ENCODE measurements around the gene RSRP1. TPM values are rescaled to one million over a fixed set of nuclear protein-coding genes. Genes with fewer than 3 reads are reported as not detected.

The RSRP1 gene
- total RNA-seq, 1 donor from 2014 or later, result 92.9 TPM

DNA sequence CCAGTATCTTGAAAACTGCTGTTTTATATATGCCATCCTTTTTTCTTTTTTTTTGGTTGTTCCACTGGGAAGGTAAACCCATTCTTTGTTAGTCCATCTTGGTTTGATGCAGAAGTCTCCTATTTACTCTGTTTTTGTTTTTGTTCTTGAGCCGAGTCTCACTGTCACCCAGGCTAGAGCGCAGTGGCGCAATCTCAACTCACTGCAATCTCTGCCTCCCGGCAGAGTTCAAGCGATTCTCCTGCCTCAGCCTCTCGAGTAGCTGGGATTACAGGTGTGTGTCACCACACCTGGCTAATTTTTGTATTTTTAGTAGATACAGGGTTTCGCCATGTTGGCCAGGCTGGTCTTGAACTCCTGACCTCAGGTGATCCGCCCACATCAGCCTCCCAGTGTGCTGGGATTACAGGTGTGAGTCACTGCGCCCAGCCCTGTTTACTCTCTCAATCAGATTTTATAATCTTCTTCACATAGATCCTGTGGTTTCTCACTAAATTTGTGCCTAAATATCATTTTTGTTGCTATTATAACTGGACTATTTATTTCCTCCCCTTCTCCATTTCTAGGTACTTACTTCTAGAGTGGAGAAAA is 27.5 kb downstream of the RSRP1 start:
- H3K36me3 ChIP-seq (ENCODE audit: control insufficient read depth, insufficient read depth, low read length), result peaks cover 2% of the 10 kb centered on the region
- no peak overlapping the region for H3K4me3 ChIP-seq (ENCODE audit: low read depth, low read length)
- DNase-seq (ENCODE audit: low read depth) (no peak), FAIRE-seq (no peak)
- TF ChIP-seq, protein P1, sequence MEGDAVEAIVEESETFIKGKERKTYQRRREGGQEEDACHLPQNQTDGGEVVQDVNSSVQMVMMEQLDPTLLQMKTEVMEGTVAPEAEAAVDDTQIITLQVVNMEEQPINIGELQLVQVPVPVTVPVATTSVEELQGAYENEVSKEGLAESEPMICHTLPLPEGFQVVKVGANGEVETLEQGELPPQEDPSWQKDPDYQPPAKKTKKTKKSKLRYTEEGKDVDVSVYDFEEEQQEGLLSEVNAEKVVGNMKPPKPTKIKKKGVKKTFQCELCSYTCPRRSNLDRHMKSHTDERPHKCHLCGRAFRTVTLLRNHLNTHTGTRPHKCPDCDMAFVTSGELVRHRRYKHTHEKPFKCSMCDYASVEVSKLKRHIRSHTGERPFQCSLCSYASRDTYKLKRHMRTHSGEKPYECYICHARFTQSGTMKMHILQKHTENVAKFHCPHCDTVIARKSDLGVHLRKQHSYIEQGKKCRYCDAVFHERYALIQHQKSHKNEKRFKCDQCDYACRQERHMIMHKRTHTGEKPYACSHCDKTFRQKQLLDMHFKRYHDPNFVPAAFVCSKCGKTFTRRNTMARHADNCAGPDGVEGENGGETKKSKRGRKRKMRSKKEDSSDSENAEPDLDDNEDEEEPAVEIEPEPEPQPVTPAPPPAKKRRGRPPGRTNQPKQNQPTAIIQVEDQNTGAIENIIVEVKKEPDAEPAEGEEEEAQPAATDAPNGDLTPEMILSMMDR (IDR thresholded peaks at IDR 0.05; ENCODE audit: insufficient read depth, low read length, severe bottlenecking), result no peak
- H3K27me3 ChIP-seq (ENCODE audit: control insufficient read depth, insufficient read depth, low read length), result no peaks in the 10 kb centered on the region

DNA sequence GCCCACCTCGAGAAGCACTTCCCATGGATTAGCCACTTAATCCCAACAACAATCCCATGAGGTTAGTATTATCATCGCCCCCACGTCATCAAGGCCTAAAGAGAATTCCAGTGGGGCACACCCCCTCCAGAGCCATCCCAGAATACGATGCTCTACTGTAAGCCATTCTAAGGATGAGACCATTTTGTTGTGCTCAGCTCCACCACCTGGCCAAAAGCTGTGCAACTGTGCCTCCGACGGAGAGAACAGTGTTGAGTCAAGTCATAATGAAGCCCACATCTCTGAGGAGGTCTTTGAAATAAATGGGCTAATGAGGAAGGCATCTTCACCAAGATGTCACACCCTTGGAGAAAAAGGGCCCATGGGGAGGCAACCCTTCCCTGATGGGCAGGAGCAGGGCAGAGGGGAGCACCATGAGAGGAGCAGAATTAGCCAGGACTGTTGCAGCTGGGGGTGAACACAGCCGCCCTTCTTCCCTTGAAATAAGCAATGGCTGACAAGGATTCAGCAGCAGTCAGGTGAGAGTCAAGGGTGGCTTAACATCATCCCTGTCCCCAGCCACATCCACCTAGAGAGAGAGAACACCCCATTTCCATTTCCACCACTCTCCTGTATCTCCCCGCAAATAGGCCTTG is 29.5 kb downstream of the RSRP1 start:
- DNase-seq (ENCODE audit: low read depth), result no peak
- H3K4me3 ChIP-seq (ENCODE audit: low read depth, low read length), result no peak overlapping the region
- H3K36me3 ChIP-seq (ENCODE audit: control insufficient read depth, insufficient read depth, low read length), result no peaks in the 10 kb centered on the region
- no peak for FAIRE-seq
- TF ChIP-seq, protein P1 (IDR thresholded peaks at IDR 0.05; ENCODE audit: insufficient read depth, low read length, severe bottlenecking), result no peak
- H3K27me3 ChIP-seq (ENCODE audit: control insufficient read depth, insufficient read depth, low read length), result no peaks in the 10 kb centered on the region

DNA sequence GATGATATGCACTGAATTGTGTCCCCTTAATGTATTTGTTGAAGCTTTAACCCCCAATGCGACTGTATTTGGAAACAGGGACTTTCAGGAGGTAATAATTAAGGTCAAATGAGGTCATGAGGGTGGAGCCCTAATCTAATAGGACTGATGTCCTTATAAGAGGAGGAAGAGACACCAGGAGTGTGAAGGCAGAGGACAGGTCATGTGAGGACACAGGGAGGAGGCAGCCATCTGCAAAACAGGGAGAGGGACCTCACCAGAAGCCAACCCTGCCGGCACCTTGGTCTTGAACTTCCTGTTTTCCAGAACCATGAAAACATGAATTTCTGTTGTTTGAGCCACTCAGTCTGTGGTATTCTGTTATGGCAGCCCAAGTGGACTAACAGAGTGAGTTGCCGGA is 30.2 kb downstream of the RSRP1 start:
- TF ChIP-seq, protein P1 (IDR thresholded peaks at IDR 0.05; ENCODE audit: insufficient read depth, low read length, severe bottlenecking), result no peak
- H3K4me3 ChIP-seq (ENCODE audit: low read depth, low read length), result no peak overlapping the region
- FAIRE-seq (no peak), DNase-seq (ENCODE audit: low read depth) (no peak)
- no peaks in the 10 kb centered on the region for H3K27me3 ChIP-seq (ENCODE audit: control insufficient read depth, insufficient read depth, low read length)
- H3K36me3 ChIP-seq (ENCODE audit: control insufficient read depth, insufficient read depth, low read length), result no peaks in the 10 kb centered on the region

DNA sequence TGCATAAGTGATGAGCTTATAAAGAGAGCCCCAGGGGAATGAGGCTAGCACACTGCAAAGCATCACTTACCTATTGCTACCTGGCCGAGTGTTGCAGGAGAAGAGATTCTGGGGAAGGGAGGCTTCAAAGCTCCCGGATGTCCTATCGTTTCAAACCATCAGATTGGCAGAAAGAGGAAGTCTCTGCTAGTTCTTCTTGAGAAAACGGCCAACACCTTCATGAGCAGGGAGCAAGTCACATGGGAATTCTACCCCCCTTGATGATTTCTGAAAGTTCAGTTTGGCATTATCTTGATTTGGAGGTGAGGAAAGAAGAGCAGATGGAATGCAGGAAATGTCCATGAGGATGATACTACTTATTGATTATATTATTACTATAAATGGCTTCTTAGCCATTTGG is 31.1 kb downstream of the RSRP1 start:
- H3K4me3 ChIP-seq (ENCODE audit: low read depth, low read length), result no peak overlapping the region
- no peaks in the 10 kb centered on the region for H3K27me3 ChIP-seq (ENCODE audit: control insufficient read depth, insufficient read depth, low read length)
- DNase-seq (ENCODE audit: low read depth) (no peak), FAIRE-seq (no peak)
- TF ChIP-seq, protein P1 (IDR thresholded peaks at IDR 0.05; ENCODE audit: insufficient read depth, low read length, severe bottlenecking), result no peak
- no peaks in the 10 kb centered on the region for H3K36me3 ChIP-seq (ENCODE audit: control insufficient read depth, insufficient read depth, low read length)

DNA sequence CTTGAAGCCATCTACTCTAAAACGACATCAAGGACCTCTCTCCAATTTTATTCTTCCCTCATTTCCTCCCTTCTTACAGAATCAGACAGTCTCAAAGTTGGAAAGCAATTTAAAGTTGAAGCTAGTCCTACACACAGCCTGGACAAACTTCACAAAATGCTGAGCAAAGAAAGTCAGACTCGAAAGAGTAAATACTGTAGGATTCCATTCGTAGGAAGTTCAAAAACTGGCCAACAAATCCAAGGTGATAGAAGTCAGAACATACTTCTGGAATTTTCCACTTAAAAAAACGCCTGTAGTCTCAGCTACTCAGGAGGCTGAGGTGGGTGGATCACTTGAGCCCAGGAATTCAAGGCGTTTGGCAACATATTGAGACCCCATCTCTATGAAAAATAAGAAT is 34.5 kb downstream of the RSRP1 start:
- TF ChIP-seq, protein P1 (IDR thresholded peaks at IDR 0.05; ENCODE audit: insufficient read depth, low read length, severe bottlenecking), result no peak
- DNase-seq (ENCODE audit: low read depth) (no peak), FAIRE-seq (no peak)
- Histone ChIP-seq H3K27me3 (ENCODE audit: control insufficient read depth, insufficient read depth, low read length) (no peaks in the 10 kb centered on the region), H3K36me3 (ENCODE audit: control insufficient read depth, insufficient read depth, low read length) (no peaks in the 10 kb centered on the region), H3K4me3 (ENCODE audit: low read depth, low read length) (no peak overlapping the region)

DNA sequence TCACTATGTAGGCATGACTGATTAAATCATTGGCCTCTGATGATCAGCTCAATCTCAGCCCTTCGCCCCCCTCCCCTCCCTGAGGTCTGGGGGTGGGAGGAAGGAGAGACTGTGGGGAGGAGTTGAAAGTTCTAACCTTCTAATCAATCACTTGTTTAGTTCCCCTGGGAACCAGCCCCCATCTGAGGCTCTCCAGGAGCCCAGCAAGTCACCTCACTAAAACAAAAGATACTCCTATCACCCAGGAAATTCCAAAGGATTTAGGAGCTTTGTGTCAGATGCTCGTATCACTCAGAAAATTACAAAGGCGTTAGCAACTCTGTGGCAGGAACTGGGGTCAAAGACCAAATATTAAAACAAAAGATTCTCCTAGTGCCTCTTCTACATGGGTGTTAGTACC is 36.5 kb downstream of the RSRP1 start:
- H3K36me3 ChIP-seq (ENCODE audit: control insufficient read depth, insufficient read depth, low read length), result no peaks in the 10 kb centered on the region
- no peak for DNase-seq (ENCODE audit: low read depth)
- FAIRE-seq, result no peak
- H3K4me3 ChIP-seq (ENCODE audit: low read depth, low read length), result no peak overlapping the region
- no peaks in the 10 kb centered on the region for H3K27me3 ChIP-seq (ENCODE audit: control insufficient read depth, insufficient read depth, low read length)
- TF ChIP-seq, protein P1 (IDR thresholded peaks at IDR 0.05; ENCODE audit: insufficient read depth, low read length, severe bottlenecking), result no peak

Measured in bronchial epithelial cell (primary cell).